ENCODE results near the gene CACNA1A. TPM values are rescaled to one million over a fixed set of nuclear protein-coding genes. Genes with fewer than 3 reads are reported as not detected.

The CACNA1A gene
- total and polyA plus RNA-seq, 2 of the 4 experiments (the other 2 are of a cell fraction): 5.9 to 15.0 TPM

DNA sequence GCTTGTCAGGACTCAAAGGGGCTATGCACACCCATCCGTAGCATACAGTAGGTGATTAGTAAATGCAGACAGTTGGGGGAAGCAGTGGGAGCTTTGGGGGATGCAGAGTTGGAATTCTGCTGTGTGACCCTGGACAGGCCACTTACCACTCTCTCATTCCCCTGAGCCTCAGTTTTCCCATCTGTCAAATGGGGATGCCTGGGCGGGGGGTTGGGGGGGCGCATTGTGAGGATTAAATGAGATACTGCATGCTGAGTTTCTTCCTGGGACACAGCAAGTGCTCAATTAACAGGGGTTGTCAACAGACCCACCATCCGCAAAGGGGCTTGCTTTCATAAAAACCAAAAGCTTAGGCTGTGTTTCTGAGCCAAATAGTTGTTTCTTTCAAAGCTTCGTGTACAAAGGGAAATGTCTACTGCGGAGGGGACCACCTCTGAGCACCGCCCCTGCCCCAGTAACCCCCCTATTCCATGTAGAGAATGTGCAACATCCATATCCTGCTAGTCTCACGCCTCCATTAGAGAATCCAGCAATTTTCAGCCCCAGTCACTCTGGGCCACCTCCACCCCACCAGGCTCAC, 223.7 kb downstream of the CACNA1A start:
- Histone ChIP-seq H2AFZ (replicated peaks; ENCODE audit: low read length, poor library complexity) (no peak overlapping the region), H3K9me3 (ENCODE audit: control insufficient read depth, insufficient read depth, low read length) (no peaks in the 10 kb centered on the region), H3K56ac (ENCODE audit: extremely low read depth, insufficient read depth, low read length) (no peak overlapping the region), H3K23ac (ENCODE audit: low read depth, low read length) (no peak overlapping the region), H2BK5ac (ENCODE audit: low read depth, low read length, poor library complexity, severe bottlenecking) (no peak overlapping the region), H3K9me1 (ENCODE audit: insufficient read depth, low read length) (no peaks in the 10 kb centered on the region), H2BK20ac (ENCODE audit: low read depth, low read length) (no peak overlapping the region), H3K4me2 (ENCODE audit: low read depth, low read length) (no peak overlapping the region), H3K18ac (ENCODE audit: low read depth, low read length) (no peak overlapping the region), H2BK15ac (ENCODE audit: low read depth, low read length) (no peak overlapping the region), H4K91ac (ENCODE audit: insufficient read depth, low read depth, low read length) (no peak overlapping the region), H4K8ac (ENCODE audit: low read depth in 2 of 2, low read length in 2 of 2) (no peak overlapping the region), H3K4me3 (ENCODE audit: insufficient read depth, low read depth, low read length) (no peak overlapping the region), H2AK9ac (replicated peaks; ENCODE audit: low read depth, low read length, poor library complexity) (no peak overlapping the region), H3K27me3 (ENCODE audit: control insufficient read depth, insufficient read depth, low read length) (no peaks in the 10 kb centered on the region; the same call in 1 of the 2 replicates), H3K4me1 (ENCODE audit: control insufficient read depth, insufficient read depth, low read length) (no peaks in the 10 kb centered on the region), H2BK120ac (ENCODE audit: low read depth, low read length) (no peak overlapping the region), H3K14ac (replicated peaks; ENCODE audit: low read depth, low read length) (no peak overlapping the region), H3K79me1 (ENCODE audit: low read depth in 1 of 2, low read length in 2 of 2) (no peaks in the 10 kb centered on the region), H3K9ac (ENCODE audit: low read depth, low read length) (no peak overlapping the region), H4K5ac (ENCODE audit: low read depth, low read length) (no peak overlapping the region), H3K27ac (ENCODE audit: insufficient read depth, low read length) (no peak overlapping the region), H4K20me1 (ENCODE audit: insufficient read depth, low read length) (no peaks in the 10 kb centered on the region), H2AK5ac (ENCODE audit: low read depth, low read length) (no peak overlapping the region), H3K4ac (ENCODE audit: low read depth, low read length) (no peak overlapping the region), H3K36me3 (ENCODE audit: control insufficient read depth, insufficient read depth, low read length) (peaks cover 4% of the 10 kb centered on the region; the same call in 1 of the 2 replicates)
- in situ Hi-C loops (cut with MboI; ENCODE audit: low sequenced_read_pairs): loop anchor here (25.0 kb wide), 2 partner anchors 430 to 580 kb away; no protein-coding TSS in a partner anchor
- no TSS peak for BruUV-seq (replicated peaks)
- ChIA-PET POLR2A (ENCODE audit: unreplicated experiment) (no interaction called here), CTCF (no interaction called here)
- no peak for TF ChIP-seq NFE2L2 (IDR thresholded peaks at IDR 0.05; ENCODE audit: low read depth, low read length)
- TF ChIP-seq RAD21 (IDR thresholded peaks at IDR 0.05; ENCODE audit: low read length): no peak
- no peak for TF ChIP-seq RFX5 (IDR thresholded peaks at IDR 0.05; ENCODE audit: low read depth, low read length)
- TF ChIP-seq SMC3 (IDR thresholded peaks at IDR 0.05; ENCODE audit: low read depth, low read length): no peak
- TF ChIP-seq POLR2A (IDR thresholded peaks at IDR 0.05; ENCODE audit: low read depth, low read length): no peak
- no peak for TF ChIP-seq MAZ (IDR thresholded peaks at IDR 0.05; ENCODE audit: borderline replicate concordance, low read depth, low read length)
- TF ChIP-seq, protein P1, sequence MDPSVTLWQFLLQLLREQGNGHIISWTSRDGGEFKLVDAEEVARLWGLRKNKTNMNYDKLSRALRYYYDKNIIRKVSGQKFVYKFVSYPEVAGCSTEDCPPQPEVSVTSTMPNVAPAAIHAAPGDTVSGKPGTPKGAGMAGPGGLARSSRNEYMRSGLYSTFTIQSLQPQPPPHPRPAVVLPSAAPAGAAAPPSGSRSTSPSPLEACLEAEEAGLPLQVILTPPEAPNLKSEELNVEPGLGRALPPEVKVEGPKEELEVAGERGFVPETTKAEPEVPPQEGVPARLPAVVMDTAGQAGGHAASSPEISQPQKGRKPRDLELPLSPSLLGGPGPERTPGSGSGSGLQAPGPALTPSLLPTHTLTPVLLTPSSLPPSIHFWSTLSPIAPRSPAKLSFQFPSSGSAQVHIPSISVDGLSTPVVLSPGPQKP (IDR thresholded peaks at IDR 0.05; ENCODE audit: borderline replicate concordance, low read depth, low read length): no peak
- no peak for TF ChIP-seq MAFK (IDR thresholded peaks at IDR 0.05; ENCODE audit: low read depth, low read length)
- TF ChIP-seq RCOR1 (IDR thresholded peaks at IDR 0.05; ENCODE audit: insufficient replicate concordance, low read length): no peak
- TF ChIP-seq CEBPB (IDR thresholded peaks at IDR 0.05; ENCODE audit: low read depth, low read length): no peak
- TF ChIP-seq CHD1 (IDR thresholded peaks at IDR 0.05; ENCODE audit: low read depth, low read length): no peak
- TF ChIP-seq FOS (IDR thresholded peaks at IDR 0.05; ENCODE audit: low read depth, low read length): no peak
- TF ChIP-seq, protein P2, sequence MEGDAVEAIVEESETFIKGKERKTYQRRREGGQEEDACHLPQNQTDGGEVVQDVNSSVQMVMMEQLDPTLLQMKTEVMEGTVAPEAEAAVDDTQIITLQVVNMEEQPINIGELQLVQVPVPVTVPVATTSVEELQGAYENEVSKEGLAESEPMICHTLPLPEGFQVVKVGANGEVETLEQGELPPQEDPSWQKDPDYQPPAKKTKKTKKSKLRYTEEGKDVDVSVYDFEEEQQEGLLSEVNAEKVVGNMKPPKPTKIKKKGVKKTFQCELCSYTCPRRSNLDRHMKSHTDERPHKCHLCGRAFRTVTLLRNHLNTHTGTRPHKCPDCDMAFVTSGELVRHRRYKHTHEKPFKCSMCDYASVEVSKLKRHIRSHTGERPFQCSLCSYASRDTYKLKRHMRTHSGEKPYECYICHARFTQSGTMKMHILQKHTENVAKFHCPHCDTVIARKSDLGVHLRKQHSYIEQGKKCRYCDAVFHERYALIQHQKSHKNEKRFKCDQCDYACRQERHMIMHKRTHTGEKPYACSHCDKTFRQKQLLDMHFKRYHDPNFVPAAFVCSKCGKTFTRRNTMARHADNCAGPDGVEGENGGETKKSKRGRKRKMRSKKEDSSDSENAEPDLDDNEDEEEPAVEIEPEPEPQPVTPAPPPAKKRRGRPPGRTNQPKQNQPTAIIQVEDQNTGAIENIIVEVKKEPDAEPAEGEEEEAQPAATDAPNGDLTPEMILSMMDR (conservative IDR thresholded peaks at IDR 0.05; ENCODE audit: low read depth, low read length): no peak
- TF ChIP-seq BHLHE40 (IDR thresholded peaks at IDR 0.05; ENCODE audit: low read depth, low read length): no peak
- no peak for TF ChIP-seq MXI1 (IDR thresholded peaks at IDR 0.05; ENCODE audit: borderline replicate concordance, low read depth, low read length)
- no peak for TF ChIP-seq USF2 (IDR thresholded peaks at IDR 0.05; ENCODE audit: low read depth, low read length)
- dilution Hi-C loops (cut with HindIII; ENCODE audit: low sequenced_read_pairs, unreplicated experiment): no loop called here
- intact Hi-C loops (cut with micrococcal nuclease): no loop called here
- no peak for DNase-seq
- ATAC-seq (ENCODE audit: low read depth): no peak
- 81% methylated on average over 3 of the region's 8 CpGs; no CpG with 5 or more reads in 1 of the 2 experiments for WGBS, 2 experiments (ENCODE audit: extremely low coverage in 2 of 2, insufficient read length in 1 of 2)

Measured in IMR-90 (cell line).